ENCODE data around the gene DIS3L2. TPM values are rescaled to one million over a fixed set of nuclear protein-coding genes. Genes with fewer than 3 reads are reported as not detected.

The DIS3L2 gene
- total RNA-seq, 3 donors from 2014 or later (not counting 1 experiment from before 2014, with no cell fraction given) = 56.4 to 63.6 (median 59.4) TPM

- peaks cover 4% of the 10 kb centered on the region for H3K4me1 ChIP-seq (ENCODE audit: control insufficient read depth, insufficient read depth, low read length)
- no peaks in the 10 kb centered on the region for H3K27me3 ChIP-seq (ENCODE audit: control insufficient read depth, insufficient read depth, low read length)
- Mint-ChIP-seq H3K36me3 (no peaks in the 10 kb centered on the region), H3K27ac (no peak overlapping the region), H3K4me1 (peaks cover 12 to 26% of the 10 kb centered on the region in 2 donors), H3K4me3 (no peak overlapping the region), H3K27me3 (ENCODE audit: low read depth in 2 of 2) (no peaks in the 10 kb centered on the region), H3K9me3 (no peaks in the 10 kb centered on the region)
- H3K36me3 ChIP-seq (ENCODE audit: control insufficient read depth, insufficient read depth, low read length) = peaks cover 10% of the 10 kb centered on the region
- no peak for TF ChIP-seq CTCF (IDR thresholded peaks at IDR 0.05)
- WGBS (ENCODE audit: insufficient coverage) = 46% methylated on average over 2 of the region's 3 CpGs
- DNase-seq = no peak
- no peak for ATAC-seq
- no peak overlapping the region for H3K4me3 ChIP-seq (ENCODE audit: low read length)
- intact Hi-C loops (cut with micrococcal nuclease) = loop anchor here (10.0 kb wide), 1 partner anchor 187 kb away; no protein-coding TSS in a partner anchor
- no peak overlapping the region for H3K27ac ChIP-seq (ENCODE audit: low read length)
- no peaks in the 10 kb centered on the region for H3K9me3 ChIP-seq (ENCODE audit: control insufficient read depth, insufficient read depth, low read length)
These were observed 176.0 kb downstream of the DIS3L2 start for GRCh38 chr2:232137356-232138147.

- H3K27ac ChIP-seq (ENCODE audit: low read length) = no peak overlapping the region
- H3K36me3 ChIP-seq (ENCODE audit: control insufficient read depth, insufficient read depth, low read length) = peaks cover 4% of the 10 kb centered on the region
- H3K4me1 ChIP-seq (ENCODE audit: control insufficient read depth, insufficient read depth, low read length) = peaks cover 4% of the 10 kb centered on the region
- no peaks in the 10 kb centered on the region for H3K9me3 Mint-ChIP-seq
- ATAC-seq (no peak), DNase-seq (no peak)
- H3K9me3 ChIP-seq (ENCODE audit: control insufficient read depth, insufficient read depth, low read length) = no peaks in the 10 kb centered on the region
- no peaks in the 10 kb centered on the region for H3K27me3 ChIP-seq (ENCODE audit: control insufficient read depth, insufficient read depth, low read length)
- TF ChIP-seq CTCF (IDR thresholded peaks at IDR 0.05) = no peak
- no peaks in the 10 kb centered on the region for H3K27me3 Mint-ChIP-seq (ENCODE audit: low read depth in 2 of 2)
- no peak overlapping the region for H3K4me3 Mint-ChIP-seq
- H3K36me3 Mint-ChIP-seq = no peaks in the 10 kb centered on the region
- H3K4me1 Mint-ChIP-seq = peaks cover 12 to 26% of the 10 kb centered on the region in 2 donors
- intact Hi-C loops (cut with micrococcal nuclease) = loop anchor here (10.0 kb wide), 1 partner anchor 186 kb away; no protein-coding TSS in a partner anchor
- H3K27ac Mint-ChIP-seq = peak overlapping the region in 1 of 2 donors; percentile 5
- no peak overlapping the region for H3K4me3 ChIP-seq (ENCODE audit: low read length)
- 92% methylated on average over 5 of the region's 5 CpGs for WGBS (ENCODE audit: insufficient coverage)
These were observed 176.9 kb downstream of the DIS3L2 start for GRCh38 chr2:232138441-232138840.

- 60% methylated on average over 2 of the region's 4 CpGs for WGBS (ENCODE audit: insufficient coverage)
- DNase-seq (peak in 1 of 2 donors; percentile 28), ATAC-seq (peak in 1 of 3 donors; percentile 54)
- H3K36me3 Mint-ChIP-seq = no peaks in the 10 kb centered on the region
- intact Hi-C loops (cut with micrococcal nuclease) = loop anchor here (10.0 kb wide), 1 partner anchor 186 kb away; no protein-coding TSS in a partner anchor
- TF ChIP-seq CTCF (IDR thresholded peaks at IDR 0.05) = no peak
- no peaks in the 10 kb centered on the region for H3K9me3 ChIP-seq (ENCODE audit: control insufficient read depth, insufficient read depth, low read length)
- peak overlapping the region; percentile 4 to 5 for H3K27ac Mint-ChIP-seq
- peaks cover 4% of the 10 kb centered on the region for H3K4me1 ChIP-seq (ENCODE audit: control insufficient read depth, insufficient read depth, low read length)
- no peaks in the 10 kb centered on the region for H3K27me3 Mint-ChIP-seq (ENCODE audit: low read depth in 2 of 2)
- H3K27me3 ChIP-seq (ENCODE audit: control insufficient read depth, insufficient read depth, low read length) = no peaks in the 10 kb centered on the region
- no peak overlapping the region for H3K4me3 Mint-ChIP-seq
- peaks cover 4% of the 10 kb centered on the region for H3K36me3 ChIP-seq (ENCODE audit: control insufficient read depth, insufficient read depth, low read length)
- no peak overlapping the region for H3K4me3 ChIP-seq (ENCODE audit: low read length)
- peaks cover 12 to 26% of the 10 kb centered on the region in 2 donors for H3K4me1 Mint-ChIP-seq
- no peak overlapping the region for H3K27ac ChIP-seq (ENCODE audit: low read length)
- H3K9me3 Mint-ChIP-seq = no peaks in the 10 kb centered on the region
These were observed 177.7 kb downstream of the DIS3L2 start for GRCh38 chr2:232139171-232139594.
